Measurements from ENCODE around the gene UXS1. TPM values are rescaled to one million over a fixed set of nuclear protein-coding genes. Genes with fewer than 3 reads are reported as not detected.

The UXS1 gene
- total and polyA plus RNA-seq, 2 of the 8 experiments (the other 6 are each of a cell fraction or from before 2014, with no cell fraction given), result 44.5 to 63.4 TPM

DNA sequence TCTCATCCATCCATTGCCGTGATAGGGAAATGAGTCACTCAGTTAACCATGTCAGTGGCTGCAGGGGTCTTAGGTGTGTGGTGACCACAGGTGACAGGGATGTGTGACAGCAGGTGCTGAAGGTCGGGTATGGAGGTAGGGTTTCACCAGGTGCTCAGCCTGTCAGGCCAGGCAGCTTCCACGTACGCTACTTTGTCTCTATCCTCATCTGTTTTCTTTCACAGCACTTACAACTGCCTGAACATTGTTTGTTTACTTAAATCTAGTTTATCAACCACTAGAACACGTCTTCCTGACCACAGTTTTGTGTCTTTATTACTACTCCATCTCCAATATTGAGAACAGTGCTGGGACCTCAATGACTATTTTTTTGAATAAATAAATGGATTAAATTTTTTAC is 11.4 kb upstream of the UXS1 start:
- H3K23ac ChIP-seq (ENCODE audit: insufficient read length), result no peak overlapping the region
- H3K27ac ChIP-seq (ENCODE audit: low read depth, low read length), result no peak overlapping the region
- H2BK20ac ChIP-seq (ENCODE audit: low read length), result no peak overlapping the region
- H3K14ac ChIP-seq (ENCODE audit: insufficient read length), result no peak overlapping the region
- FAIRE-seq (no peak), DNase-seq (ENCODE audit: low read depth in 1 of 2, low spot score in 2 of 2) (no peak)
- no peaks in the 10 kb centered on the region for H3K36me3 ChIP-seq (ENCODE audit: control insufficient read depth in 2 of 4, insufficient read depth in 4 of 4, low read length in 3 of 4)
- H2BK15ac ChIP-seq (ENCODE audit: low read length), result no peak overlapping the region
- H3K79me2 ChIP-seq (ENCODE audit: control insufficient read depth in 1 of 2, insufficient read depth in 2 of 2, low read length in 2 of 2), result no peaks in the 10 kb centered on the region
- H4K8ac ChIP-seq (ENCODE audit: extremely low read depth, insufficient read depth, low read length), result no peak overlapping the region
- H4K20me1 ChIP-seq (replicated peaks in 1 of 2; ENCODE audit: control insufficient read depth in 1 of 2, insufficient read depth in 2 of 2, low read length in 2 of 2), result no peaks in the 10 kb centered on the region
- H3K56ac ChIP-seq (replicated peaks; ENCODE audit: insufficient read length, low read depth, low read length), result no peak overlapping the region
- no peak overlapping the region for H2AK5ac ChIP-seq (ENCODE audit: low read depth, low read length)
- no peak overlapping the region for H4K91ac ChIP-seq (replicated peaks; ENCODE audit: insufficient read length, low read length)
- no peak overlapping the region for H3K4me2 ChIP-seq (ENCODE audit: insufficient read depth in 1 of 2, low read depth in 2 of 2, low read length in 2 of 2)
- H3K4me1 ChIP-seq (replicated peaks in 1 of 4; ENCODE audit: control insufficient read depth in 3 of 4, insufficient read depth in 4 of 4, low read length in 3 of 4), result no peaks in the 10 kb centered on the region
- no peak overlapping the region for H3K4me3 ChIP-seq (ENCODE audit: extremely low read depth in 1 of 4, insufficient read depth in 2 of 4, low read depth in 3 of 4, low read length in 4 of 4)
- POLR2A ChIA-PET (ENCODE audit: partially characterized antibody), result no interaction called here
- CTCF ChIA-PET (ENCODE audit: partially characterized antibody), result no interaction called here
- H3K9ac ChIP-seq (replicated peaks in 1 of 4; ENCODE audit: extremely low read depth in 1 of 4, low read depth in 3 of 4, low read length in 3 of 4), result no peak overlapping the region
- no peaks in the 10 kb centered on the region for H3K9me3 ChIP-seq (ENCODE audit: insufficient read depth in 2 of 2, low read depth in 1 of 2, low read length in 1 of 2)
- TF ChIP-seq RFX5 (IDR thresholded peaks at IDR 0.05; ENCODE audit: borderline replicate concordance, low read depth, low read length) (no peak), HDAC2 (IDR thresholded peaks at IDR 0.05; ENCODE audit: borderline replicate concordance in 1 of 2, low read depth in 2 of 2, low read length in 2 of 2) (no peak), CHD2 (IDR thresholded peaks at IDR 0.05; ENCODE audit: low read length) (no peak), CTBP2 (IDR thresholded peaks at IDR 0.05; ENCODE audit: borderline replicate concordance, insufficient read depth, insufficient read length, low read length) (no peak), RNF2 (IDR thresholded peaks at IDR 0.05; ENCODE audit: borderline replicate concordance, low read depth, low read length, missing control alignments, poor library complexity, severe bottlenecking) (no peak), PHF8 (conservative IDR thresholded peaks at IDR 0.05; ENCODE audit: low read depth, low read length) (no peak), MAFK (IDR thresholded peaks at IDR 0.05; ENCODE audit: low read depth, low read length) (no peak), GTF2F1 (IDR thresholded peaks at IDR 0.05; ENCODE audit: borderline replicate concordance, low read depth, low read length) (no peak), CBX5 (IDR thresholded peaks at IDR 0.05; ENCODE audit: low read depth, low read length) (no peak), CBX8 (IDR thresholded peaks at IDR 0.05; ENCODE audit: borderline replicate concordance, low read depth, low read length) (no peak)
- TF ChIP-seq, protein P1, sequence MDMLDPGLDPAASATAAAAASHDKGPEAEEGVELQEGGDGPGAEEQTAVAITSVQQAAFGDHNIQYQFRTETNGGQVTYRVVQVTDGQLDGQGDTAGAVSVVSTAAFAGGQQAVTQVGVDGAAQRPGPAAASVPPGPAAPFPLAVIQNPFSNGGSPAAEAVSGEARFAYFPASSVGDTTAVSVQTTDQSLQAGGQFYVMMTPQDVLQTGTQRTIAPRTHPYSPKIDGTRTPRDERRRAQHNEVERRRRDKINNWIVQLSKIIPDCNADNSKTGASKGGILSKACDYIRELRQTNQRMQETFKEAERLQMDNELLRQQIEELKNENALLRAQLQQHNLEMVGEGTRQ (IDR thresholded peaks at IDR 0.05; ENCODE audit: low read length), result no peak
- peaks cover 2% of the 10 kb centered on the region; the same call in 1 of the 2 replicates for H3K23me2 ChIP-seq (ENCODE audit: low read depth, low read length)
- no peaks in the 10 kb centered on the region for H3K27me3 ChIP-seq (replicated peaks in 1 of 4; ENCODE audit: control insufficient read depth in 3 of 4, extremely low read depth in 1 of 4, insufficient read depth in 3 of 4, low read length in 3 of 4)
- no peak overlapping the region for H2BK120ac ChIP-seq (replicated peaks; ENCODE audit: low read depth, low read length)
- no peak overlapping the region for H2BK5ac ChIP-seq (ENCODE audit: low read depth, low read length)
- H2AFZ ChIP-seq (ENCODE audit: low read length), result no peak overlapping the region
- no peak overlapping the region for H3K4ac ChIP-seq (replicated peaks; ENCODE audit: insufficient read length, low read depth, low read length)
- no peaks in the 10 kb centered on the region for H3K79me1 ChIP-seq (ENCODE audit: low read depth, low read length)
- H2BK12ac ChIP-seq (ENCODE audit: low read depth, low read length), result no peak overlapping the region
- H4K5ac ChIP-seq (ENCODE audit: insufficient read length, low read depth, low read length), result no peak overlapping the region
- H3K18ac ChIP-seq (ENCODE audit: extremely low read depth, low read length), result no peak overlapping the region
- WGBS, 2 experiments (ENCODE audit: extremely low coverage in 1 of 2, insufficient coverage in 1 of 2, insufficient read length in 1 of 2, insufficient replicate concordance in 2 of 2, low coverage in 1 of 2, low lambda C conversion rate in 2 of 2, missing lambda C conversion rate in 1 of 2), result 94% methylated on average over 4 of the region's 5 CpGs; no CpG with 5 or more reads in 1 of the 2 experiments

All from H1 (cell line).